Osteocyte (in vitro differentiated cells): ENCODE results near the gene RGMA. TPM values are rescaled to one million over a fixed set of nuclear protein-coding genes. Genes with fewer than 3 reads are reported as not detected.
A peak's percentile ranks its signal among the peaks of the same experiment; 100 is the strongest.

Experiments used
- DNase-seq: peaks from one replicate; pipeline ENCODE4 v3.0.0; 2021; ENCODE audit warnings: mixed read lengths; ENCODE audit not compliant: unreplicated experiment; ENCODE audit errors: extremely low spot score
- H3K27ac Mint-ChIP-seq: one replicate; pipeline ENCODE4 v1.8.0; 2021; ENCODE audit warnings: mild to moderate bottlenecking, mixed read lengths; ENCODE audit not compliant: unreplicated experiment
- H3K27me3 Mint-ChIP-seq: one replicate; pipeline ENCODE4 v1.8.0; 2021; ENCODE audit warnings: mixed read lengths; ENCODE audit not compliant: unreplicated experiment
- H3K36me3 Mint-ChIP-seq: one replicate; pipeline ENCODE4 v1.8.0; 2021; ENCODE audit warnings: mixed read lengths; ENCODE audit not compliant: unreplicated experiment
- H3K4me1 Mint-ChIP-seq: one replicate; pipeline ENCODE4 v1.8.0; 2021; ENCODE audit warnings: mixed read lengths; ENCODE audit not compliant: unreplicated experiment
- H3K4me3 Mint-ChIP-seq: one replicate; pipeline ENCODE4 v1.8.0; 2021; ENCODE audit warnings: mild to moderate bottlenecking, moderate library complexity, mixed read lengths; ENCODE audit not compliant: unreplicated experiment
- H3K9me3 Mint-ChIP-seq: one replicate; pipeline ENCODE4 v1.8.0; 2021; ENCODE audit warnings: mixed read lengths; ENCODE audit not compliant: unreplicated experiment
- total RNA-seq: library from RNA; stranded (reverse); gene quantifications from 2 replicates; pipeline ENCODE4 v1.2.1, GENCODE V29; 2021
- TF ChIP-seq, protein P1 (sequence below): fragments of 200-600 bp; sonication (generic); IDR thresholded peaks from 2 replicates; pipeline ENCODE4 v1.5.0; 2021; ENCODE audit warnings: antibody characterized with exemption, mild to moderate bottlenecking, moderate library complexity

RGMA gene
- total RNA-seq, 1 donor from 2014 or later, result 12.4 TPM

DNA sequence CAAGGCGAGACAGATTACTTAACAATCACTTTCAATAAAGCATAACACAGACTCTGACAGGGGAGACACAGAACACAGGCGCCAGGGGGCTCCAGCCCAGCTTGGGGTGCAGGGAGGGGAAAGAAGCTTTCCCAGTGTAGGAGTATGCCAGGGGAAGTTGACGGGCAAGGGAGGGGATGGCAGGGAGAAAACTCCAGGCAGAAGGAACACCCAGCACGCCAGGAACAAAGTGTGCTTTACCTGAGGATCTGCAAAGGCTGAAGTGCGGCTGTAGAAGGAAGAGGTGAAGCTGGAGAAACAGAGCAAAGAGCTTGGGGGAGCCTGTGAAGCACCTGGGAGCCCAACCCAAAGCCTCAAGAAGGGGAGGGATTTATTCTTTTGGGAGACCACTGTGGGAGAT is 12.1 kb downstream of the RGMA start:
- no peaks in the 10 kb centered on the region for H3K36me3 Mint-ChIP-seq
- TF ChIP-seq, protein P1, sequence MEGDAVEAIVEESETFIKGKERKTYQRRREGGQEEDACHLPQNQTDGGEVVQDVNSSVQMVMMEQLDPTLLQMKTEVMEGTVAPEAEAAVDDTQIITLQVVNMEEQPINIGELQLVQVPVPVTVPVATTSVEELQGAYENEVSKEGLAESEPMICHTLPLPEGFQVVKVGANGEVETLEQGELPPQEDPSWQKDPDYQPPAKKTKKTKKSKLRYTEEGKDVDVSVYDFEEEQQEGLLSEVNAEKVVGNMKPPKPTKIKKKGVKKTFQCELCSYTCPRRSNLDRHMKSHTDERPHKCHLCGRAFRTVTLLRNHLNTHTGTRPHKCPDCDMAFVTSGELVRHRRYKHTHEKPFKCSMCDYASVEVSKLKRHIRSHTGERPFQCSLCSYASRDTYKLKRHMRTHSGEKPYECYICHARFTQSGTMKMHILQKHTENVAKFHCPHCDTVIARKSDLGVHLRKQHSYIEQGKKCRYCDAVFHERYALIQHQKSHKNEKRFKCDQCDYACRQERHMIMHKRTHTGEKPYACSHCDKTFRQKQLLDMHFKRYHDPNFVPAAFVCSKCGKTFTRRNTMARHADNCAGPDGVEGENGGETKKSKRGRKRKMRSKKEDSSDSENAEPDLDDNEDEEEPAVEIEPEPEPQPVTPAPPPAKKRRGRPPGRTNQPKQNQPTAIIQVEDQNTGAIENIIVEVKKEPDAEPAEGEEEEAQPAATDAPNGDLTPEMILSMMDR, result no peak
- H3K27ac Mint-ChIP-seq, result no peak overlapping the region
- H3K4me1 Mint-ChIP-seq, result peaks cover 8% of the 10 kb centered on the region
- DNase-seq, result no peak
- H3K27me3 Mint-ChIP-seq, result peaks cover 65% of the 10 kb centered on the region
- no peaks in the 10 kb centered on the region for H3K9me3 Mint-ChIP-seq
- no peak overlapping the region for H3K4me3 Mint-ChIP-seq

DNA sequence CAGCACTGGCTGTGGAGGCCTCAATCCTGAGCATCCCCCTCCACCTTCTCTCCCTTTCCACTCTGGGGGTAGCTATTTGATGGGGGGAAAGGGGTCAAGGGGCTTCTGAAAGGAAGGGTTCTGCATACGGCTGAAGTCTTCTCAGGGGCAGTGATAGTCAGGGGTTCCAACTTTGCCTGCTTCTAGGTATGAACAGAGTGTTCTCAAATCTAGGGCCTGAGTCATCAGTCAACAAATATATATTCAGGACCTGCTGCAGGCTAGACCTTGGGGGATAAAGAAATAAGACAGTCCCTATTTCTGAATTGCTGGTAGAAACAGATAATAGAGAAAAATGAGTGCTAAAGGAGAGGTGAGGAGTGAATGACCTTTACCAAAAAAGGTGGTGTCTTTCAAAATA is 12.8 kb downstream of the RGMA start:
- H3K27ac Mint-ChIP-seq, result no peak overlapping the region
- H3K4me1 Mint-ChIP-seq, result peaks cover 13% of the 10 kb centered on the region
- DNase-seq, result no peak

DNA sequence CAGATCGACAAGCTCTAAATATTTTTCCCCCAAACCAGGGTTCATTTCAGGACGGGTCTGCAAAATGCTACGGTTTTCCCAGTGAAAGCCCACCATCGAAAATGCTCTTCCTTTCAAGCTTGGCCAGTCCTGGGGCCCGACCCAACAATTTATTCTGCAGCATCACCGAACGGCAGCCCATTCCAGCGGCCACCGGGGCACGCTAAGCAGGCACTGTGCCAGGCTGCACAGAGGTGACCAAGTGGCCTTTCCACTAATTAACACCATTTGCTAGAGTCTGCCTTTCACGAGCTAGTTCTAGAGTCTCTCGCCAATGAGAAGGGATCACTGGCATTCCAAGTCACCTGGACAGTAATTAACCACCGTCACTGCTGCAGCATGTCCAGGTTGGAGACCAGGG is 14.4 kb downstream of the RGMA start:
- Mint-ChIP-seq H3K4me3 (no peak overlapping the region), H3K4me1 (peaks cover 23% of the 10 kb centered on the region), H3K27me3 (peaks cover 44% of the 10 kb centered on the region), H3K27ac (no peak overlapping the region), H3K36me3 (no peaks in the 10 kb centered on the region), H3K9me3 (no peaks in the 10 kb centered on the region)
- TF ChIP-seq, protein P1, result no peak
- DNase-seq, result no peak

More for the DNA sequence above, 12.8 kb downstream of the RGMA start:
- Mint-ChIP-seq H3K36me3 (no peaks in the 10 kb centered on the region), H3K27me3 (peaks cover 58% of the 10 kb centered on the region), H3K4me3 (no peak overlapping the region), H3K9me3 (no peaks in the 10 kb centered on the region)
- TF ChIP-seq, protein P1, result no peak

DNA sequence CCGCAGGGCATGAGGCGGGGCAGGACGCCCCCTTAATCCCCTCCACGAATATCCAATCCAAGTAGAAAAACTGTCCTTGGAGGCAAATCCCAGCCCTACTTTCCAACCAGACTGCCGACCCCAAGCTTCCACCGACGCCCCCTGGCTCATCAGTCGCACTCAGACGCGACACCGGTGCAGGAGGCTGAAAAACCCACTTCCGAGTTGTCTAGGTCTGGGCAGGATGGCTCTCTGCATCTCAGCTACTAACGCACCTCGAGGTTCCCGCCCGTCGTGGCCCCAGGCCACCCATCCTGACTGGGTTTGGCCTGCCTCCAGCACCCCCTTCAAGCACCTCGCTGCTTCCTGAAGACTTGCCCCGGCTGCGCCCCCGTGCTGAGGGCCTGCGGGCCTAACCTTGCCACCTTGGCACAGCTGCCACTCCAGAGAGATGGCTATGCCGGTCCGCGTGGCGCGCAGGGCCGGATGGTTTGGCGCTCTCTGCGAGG is 15.5 kb downstream of the RGMA start:
- TF ChIP-seq, protein P1, result no peak
- DNase-seq, result no peak
- no peaks in the 10 kb centered on the region for H3K36me3 Mint-ChIP-seq
- H3K4me3 Mint-ChIP-seq, result peak overlapping the region; percentile 78
- H3K27me3 Mint-ChIP-seq, result peaks cover 35% of the 10 kb centered on the region
- peak overlapping the region; percentile 59 for H3K27ac Mint-ChIP-seq
- peaks cover 31% of the 10 kb centered on the region for H3K4me1 Mint-ChIP-seq
- H3K9me3 Mint-ChIP-seq, result no peaks in the 10 kb centered on the region

DNA sequence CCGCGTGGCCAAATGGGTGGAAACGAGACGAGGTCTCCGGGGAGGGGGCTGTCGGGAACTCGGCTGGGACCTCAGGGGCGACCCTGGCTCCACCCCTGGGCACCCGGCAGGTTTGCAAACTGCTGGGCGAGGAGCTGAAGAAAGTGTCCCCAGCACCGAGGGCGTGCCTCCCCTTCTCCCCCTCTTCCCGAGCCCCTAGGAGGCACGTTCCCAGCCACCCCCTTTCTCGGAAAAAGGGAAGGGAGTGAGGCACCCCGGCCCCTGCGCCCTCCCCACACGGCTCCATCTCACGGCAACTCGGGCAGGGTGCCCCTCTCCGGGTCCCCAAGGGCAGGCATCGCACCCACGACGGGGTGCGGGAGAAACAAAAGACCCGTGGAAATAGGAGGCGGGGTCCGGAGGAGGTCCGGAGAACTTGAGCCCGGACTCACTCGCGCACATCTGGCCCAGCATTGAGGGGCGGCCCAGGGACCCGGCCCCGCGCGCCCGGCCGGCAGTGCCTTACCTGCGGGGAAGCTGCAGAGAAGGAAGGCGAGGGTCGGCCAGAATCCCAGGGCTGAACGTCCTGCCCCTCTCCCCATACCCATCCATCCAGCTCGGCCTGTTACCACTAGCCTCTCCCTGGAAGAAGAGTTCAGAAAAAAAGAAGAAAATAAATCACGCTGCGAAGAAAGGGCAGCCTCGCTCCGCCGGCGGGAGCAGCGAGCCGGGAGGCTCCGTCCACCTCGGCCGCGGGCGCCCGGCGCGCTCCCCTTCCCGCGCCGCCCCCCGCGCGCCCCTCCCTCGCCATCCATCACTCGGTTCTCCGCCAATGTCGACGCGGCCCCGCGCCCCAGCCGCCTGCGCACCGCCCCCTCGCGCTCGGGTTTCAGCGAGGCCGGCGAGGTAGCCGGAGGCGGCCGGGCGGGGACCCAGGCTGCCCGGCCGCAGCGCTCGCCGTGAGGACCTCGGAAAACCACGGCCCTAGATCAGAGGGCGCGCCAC is 16.3 kb downstream of the RGMA start:
- H3K4me3 Mint-ChIP-seq, result peak overlapping the region; percentile 87
- peak overlapping the region; percentile 68 for H3K27ac Mint-ChIP-seq
- TF ChIP-seq, protein P1, result no peak
- DNase-seq, result peak; percentile 93
- H3K9me3 Mint-ChIP-seq, result no peaks in the 10 kb centered on the region
- peaks cover 27% of the 10 kb centered on the region for H3K27me3 Mint-ChIP-seq
- no peaks in the 10 kb centered on the region for H3K36me3 Mint-ChIP-seq
- H3K4me1 Mint-ChIP-seq, result peaks cover 38% of the 10 kb centered on the region
